ENCODE data around the gene FCHSD2.
"Not testable (repeated sequence)": the region's sequence is repeated elsewhere in the genome, so short reads cannot be mapped to it uniquely, and the experiment has no call there.

The FCHSD2 gene

GRCh38 chr11:73147771-73148681, 5.9 kb upstream of the FCHSD2 start:
- no peak for DNase-seq

GRCh38 chr11:73145986-73146575, 4.0 kb upstream of the FCHSD2 start:
- no peak for DNase-seq

- no peak for DNase-seq
These were observed 1.2 kb upstream of the FCHSD2 start for GRCh38 chr11:73143126-73143838.

- DNase-seq: peak; percentile 90
These were observed 600 bp downstream of the FCHSD2 start for GRCh38 chr11:73141309-73142127.

- no peak for DNase-seq
These were observed 1.1 kb downstream of the FCHSD2 start for GRCh38 chr11:73141031-73141308.

- DNase-seq: no peak
These were observed 1.7 kb downstream of the FCHSD2 start for GRCh38 chr11:73140213-73141030.

- DNase-seq: no peak
These were observed 2.5 kb downstream of the FCHSD2 start for GRCh38 chr11:73139476-73140198.

- no peak for DNase-seq
These were observed 4.2 kb downstream of the FCHSD2 start for GRCh38 chr11:73137944-73138274.

- DNase-seq: no peak
These were observed 4.7 kb downstream of the FCHSD2 start for GRCh38 chr11:73137262-73137943.

- not testable (repeated sequence) for DNase-seq
These were observed 5.4 kb downstream of the FCHSD2 start for GRCh38 chr11:73136722-73137121.

GRCh38 chr11:73135346-73136284, 6.5 kb downstream of the FCHSD2 start:
- DNase-seq: no peak

- DNase-seq: not testable (repeated sequence)
These were observed 9.8 kb downstream of the FCHSD2 start for GRCh38 chr11:73132349-73132748.

- no peak for DNase-seq
These were observed 11.9 kb downstream of the FCHSD2 start for GRCh38 chr11:73130181-73130580.

GRCh38 chr11:73129198-73129597, 12.9 kb downstream of the FCHSD2 start:
- no peak for DNase-seq

- no peak for DNase-seq
These were observed 15.2 kb downstream of the FCHSD2 start for GRCh38 chr11:73126804-73127480.

- no peak for DNase-seq
These were observed 17.3 kb downstream of the FCHSD2 start for GRCh38 chr11:73124800-73125199.

GRCh38 chr11:73123892-73124291, 18.2 kb downstream of the FCHSD2 start:
- not testable (repeated sequence) for DNase-seq

GRCh38 chr11:73121692-73122091, 20.4 kb downstream of the FCHSD2 start:
- no peak for DNase-seq

- DNase-seq: no peak
These were observed 25.0 kb downstream of the FCHSD2 start for GRCh38 chr11:73117071-73117470.

All from islet precursor cell (in vitro differentiated cells).